22Rv1 (cell line): ENCODE data around the gene TIGIT.
"Not testable (repeated sequence)": the region's sequence is repeated elsewhere in the genome, so short reads cannot be mapped to it uniquely, and the experiment has no call there.

Source experiments
- H3K27ac ChIP-seq: fragments of 450-650 bp; 2 replicates; pipeline ENCODE4 v1.5.1; 2017
- ZFX ChIP-seq: fragments of 450-650 bp; IDR thresholded peaks from 2 replicates; pipeline ENCODE4 v1.6.1; 2017; ENCODE audit warnings: antibody characterized with exemption, borderline replicate concordance
- TF ChIP-seq, protein P1 (sequence below): fragments of 450-650 bp; IDR thresholded peaks from 2 replicates; pipeline ENCODE4 v1.5.1; 2017; ENCODE audit warnings: mild to moderate bottlenecking

The TIGIT gene

DNA sequence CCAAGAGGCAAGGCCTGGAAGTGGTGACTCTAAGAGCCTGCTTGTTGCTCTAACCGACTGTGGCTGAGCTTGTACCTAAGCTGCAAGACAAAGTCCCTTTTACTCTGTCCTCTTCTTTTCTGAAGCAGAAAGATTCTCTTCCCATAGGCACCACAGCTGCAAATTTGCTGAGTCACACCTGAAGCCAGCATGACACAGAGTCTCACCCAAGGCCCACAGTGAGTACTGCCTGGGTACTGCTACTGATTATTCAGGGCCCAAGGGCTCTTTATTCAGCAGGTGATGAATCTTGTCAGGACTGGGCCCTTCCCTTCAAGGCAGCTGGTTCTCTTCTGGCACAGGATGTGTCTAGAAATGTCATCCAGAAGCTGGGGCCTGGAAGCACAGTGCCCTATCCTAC, 18.9 kb upstream of the TIGIT start:
- TF ChIP-seq, protein P1, sequence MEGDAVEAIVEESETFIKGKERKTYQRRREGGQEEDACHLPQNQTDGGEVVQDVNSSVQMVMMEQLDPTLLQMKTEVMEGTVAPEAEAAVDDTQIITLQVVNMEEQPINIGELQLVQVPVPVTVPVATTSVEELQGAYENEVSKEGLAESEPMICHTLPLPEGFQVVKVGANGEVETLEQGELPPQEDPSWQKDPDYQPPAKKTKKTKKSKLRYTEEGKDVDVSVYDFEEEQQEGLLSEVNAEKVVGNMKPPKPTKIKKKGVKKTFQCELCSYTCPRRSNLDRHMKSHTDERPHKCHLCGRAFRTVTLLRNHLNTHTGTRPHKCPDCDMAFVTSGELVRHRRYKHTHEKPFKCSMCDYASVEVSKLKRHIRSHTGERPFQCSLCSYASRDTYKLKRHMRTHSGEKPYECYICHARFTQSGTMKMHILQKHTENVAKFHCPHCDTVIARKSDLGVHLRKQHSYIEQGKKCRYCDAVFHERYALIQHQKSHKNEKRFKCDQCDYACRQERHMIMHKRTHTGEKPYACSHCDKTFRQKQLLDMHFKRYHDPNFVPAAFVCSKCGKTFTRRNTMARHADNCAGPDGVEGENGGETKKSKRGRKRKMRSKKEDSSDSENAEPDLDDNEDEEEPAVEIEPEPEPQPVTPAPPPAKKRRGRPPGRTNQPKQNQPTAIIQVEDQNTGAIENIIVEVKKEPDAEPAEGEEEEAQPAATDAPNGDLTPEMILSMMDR: no peak
- TF ChIP-seq ZFX: no peak
- no peak overlapping the region for H3K27ac ChIP-seq

DNA sequence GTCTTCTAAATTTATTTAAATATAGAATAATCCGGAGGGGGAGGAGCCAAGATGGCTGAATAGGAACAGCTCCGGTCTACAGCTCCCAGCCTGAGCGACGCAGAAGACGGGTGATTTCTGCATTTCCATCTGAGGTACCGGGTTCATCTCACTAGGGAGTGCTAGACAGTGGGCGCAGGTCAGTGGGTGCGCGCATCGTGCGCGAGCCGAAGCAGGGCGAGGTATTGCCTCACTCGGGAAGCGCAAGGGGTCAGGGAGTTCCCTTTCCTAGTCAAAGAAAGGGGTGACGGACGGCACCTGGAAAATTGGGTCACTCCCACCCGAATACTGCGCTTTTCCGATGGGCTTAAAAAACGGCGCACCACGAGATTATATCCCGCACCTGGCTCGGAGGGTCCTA, 17.0 kb upstream of the TIGIT start:
- H3K27ac ChIP-seq: not testable (repeated sequence)

DNA sequence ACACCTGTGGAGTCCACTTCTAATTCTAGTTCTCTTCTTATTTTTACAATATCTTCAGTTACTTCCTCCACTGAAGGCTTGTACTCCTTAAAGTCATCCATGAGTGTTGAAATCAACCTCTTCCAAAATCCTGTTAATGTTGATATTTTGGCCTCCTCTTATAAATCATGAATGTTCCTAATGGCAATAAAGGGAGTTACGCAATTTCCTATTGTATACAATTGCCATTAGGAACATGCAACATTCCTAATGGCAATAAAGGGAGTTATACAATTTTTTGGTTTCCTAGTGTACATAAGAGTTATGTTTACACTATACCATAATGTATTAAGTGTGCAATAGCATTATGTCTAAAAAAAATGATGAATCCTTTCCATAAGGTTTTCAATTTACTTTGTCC, 9.2 kb upstream of the TIGIT start:
- H3K27ac ChIP-seq: no peak overlapping the region
- no peak for TF ChIP-seq ZFX
- TF ChIP-seq, protein P1: no peak

DNA sequence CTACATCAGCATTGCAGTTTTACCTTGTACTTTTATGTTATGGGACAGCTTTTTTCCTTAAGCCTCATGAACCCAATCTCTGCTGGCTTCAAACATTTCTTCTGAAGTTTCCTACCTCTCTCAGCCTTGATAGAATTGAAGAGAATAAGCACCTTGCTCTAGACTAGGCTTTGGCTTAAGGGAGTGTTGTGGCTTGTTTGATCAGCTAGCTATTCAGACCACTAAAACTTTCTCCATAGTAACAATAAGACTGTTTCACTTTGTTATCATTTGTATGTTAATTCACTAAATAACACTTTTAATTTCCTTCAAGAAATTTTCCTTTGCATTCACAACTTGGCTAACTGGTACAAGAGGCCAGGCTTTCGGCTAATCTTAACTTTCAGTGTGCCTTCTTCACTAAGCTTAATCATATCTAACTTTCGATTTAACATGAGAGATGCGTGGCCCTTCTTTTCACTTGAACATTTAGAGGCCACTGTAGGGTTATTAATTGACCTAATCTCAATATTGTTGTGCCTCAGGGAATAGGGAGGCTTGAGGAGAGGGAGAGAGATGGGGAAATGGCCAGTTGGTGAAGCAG, 8.1 kb upstream of the TIGIT start:
- no peak overlapping the region for H3K27ac ChIP-seq
- TF ChIP-seq ZFX: no peak

DNA sequence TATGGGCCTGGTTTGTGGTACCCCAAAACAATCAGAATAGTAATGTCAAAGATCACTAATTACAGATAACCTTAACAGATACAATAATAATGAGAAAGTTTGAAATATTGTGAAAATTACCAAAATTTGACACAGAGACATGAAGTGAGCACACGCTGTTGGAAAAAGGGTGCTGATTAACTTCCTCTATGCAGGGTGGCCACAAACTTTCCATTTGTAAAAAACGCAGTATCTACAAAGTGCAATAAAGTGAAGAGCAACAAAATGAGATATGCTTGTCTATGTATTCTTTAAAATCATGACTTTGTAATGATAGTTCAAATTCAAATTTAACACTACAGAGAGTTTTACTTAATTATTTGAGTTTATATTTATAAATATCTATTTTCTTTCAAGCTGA, 7.6 kb upstream of the TIGIT start:
- H3K27ac ChIP-seq: no peak overlapping the region
- TF ChIP-seq, protein P1: no peak
- no peak for TF ChIP-seq ZFX

DNA sequence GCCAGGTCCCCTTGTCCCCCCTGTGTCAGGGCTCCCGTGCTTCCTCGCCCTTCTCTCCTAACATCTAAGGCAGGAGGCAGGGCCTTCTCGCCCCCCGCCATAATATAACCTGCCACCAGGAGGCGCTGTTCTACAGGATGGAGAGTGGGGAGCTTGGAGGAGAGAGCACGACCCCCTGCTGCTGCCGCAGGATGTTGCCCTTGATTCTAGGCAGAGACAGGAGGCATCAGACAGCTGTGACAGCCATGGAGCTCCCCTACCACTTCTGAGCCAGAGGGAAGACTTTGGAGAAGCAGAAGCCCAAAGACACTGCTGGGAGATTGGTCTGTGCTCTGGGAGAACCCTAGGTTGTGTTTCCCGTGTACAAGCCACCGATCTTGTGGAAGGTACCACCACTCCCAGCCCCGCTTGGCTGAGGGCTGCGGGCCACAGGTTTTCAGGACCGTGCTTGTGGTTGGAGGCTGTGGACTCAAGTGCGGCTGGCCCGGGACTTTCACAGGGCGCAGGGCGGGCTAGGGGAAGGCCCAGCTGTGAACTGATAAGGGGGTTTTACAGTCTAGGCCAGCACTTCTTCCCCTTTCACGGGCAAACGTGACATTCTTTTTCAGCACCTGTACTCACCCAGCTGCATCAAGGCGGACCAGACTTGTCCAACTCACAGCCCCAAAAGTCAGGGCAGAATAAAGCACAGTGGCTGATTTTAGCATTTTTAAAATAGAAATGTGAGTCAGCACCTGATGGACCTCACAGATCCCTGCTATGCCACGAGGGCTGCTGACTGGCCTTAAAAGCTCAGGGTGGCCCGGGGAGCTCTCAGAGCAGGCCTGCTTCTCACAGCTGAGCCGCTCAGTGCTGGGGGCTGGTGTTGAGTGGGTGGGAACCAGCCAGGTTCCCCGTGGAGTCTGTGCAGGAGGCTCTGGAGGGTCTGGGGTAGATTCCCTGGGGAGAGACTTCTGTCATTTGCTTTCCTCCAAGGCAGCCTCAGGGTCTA, 2.6 kb upstream of the TIGIT start:
- TF ChIP-seq, protein P1: peak; percentile 92
- TF ChIP-seq ZFX: no peak
- H3K27ac ChIP-seq: no peak overlapping the region

DNA sequence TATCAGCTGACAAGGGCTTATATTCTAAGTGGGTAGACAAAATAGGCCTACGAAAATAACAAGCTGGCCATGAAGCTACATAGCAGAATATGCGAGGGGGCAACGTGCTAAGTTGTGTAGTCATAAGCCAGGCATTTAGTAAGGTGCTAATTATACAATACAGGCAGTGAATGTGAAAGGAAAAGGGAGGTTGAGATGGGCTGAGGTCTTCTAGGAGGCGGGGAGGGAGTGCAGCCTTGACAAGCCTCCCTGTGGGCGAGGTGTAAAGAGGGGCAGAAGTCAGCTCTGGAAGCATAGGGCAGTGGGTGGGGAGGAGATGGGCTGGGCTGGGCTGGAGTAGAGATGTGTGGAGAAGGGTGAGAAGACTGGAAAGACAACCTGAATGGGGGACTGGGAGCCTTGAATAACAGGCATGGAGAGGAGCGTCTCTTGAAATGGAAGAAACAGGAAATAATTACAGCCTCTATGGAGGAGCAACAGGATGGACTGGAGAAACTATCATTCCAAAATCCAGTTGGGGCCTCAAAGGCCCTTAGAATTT, 1.2 kb downstream of the TIGIT start:
- TF ChIP-seq, protein P1: no peak
- no peak for TF ChIP-seq ZFX
- H3K27ac ChIP-seq: no peak overlapping the region

DNA sequence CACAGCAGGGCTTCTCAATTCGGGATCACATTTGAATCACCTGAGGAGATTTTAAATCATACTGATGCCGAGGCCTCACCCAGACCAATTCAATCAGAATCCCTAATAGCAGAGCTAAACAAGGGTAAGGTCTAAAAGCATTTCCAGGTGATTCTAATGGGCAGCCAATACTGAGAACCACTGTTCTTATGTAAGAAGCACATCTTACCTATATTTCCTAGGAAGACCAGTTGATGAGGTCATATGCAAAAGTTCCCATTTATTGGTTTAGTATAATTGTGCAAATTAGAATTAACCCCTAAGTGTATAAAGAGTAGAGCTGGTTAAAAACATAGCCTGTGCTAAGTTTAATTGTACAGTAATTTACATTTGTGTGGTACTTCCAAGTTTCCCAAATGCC, 2.1 kb downstream of the TIGIT start:
- no peak overlapping the region for H3K27ac ChIP-seq
- TF ChIP-seq, protein P1: no peak
- no peak for TF ChIP-seq ZFX
